GM13977 (cell line): ENCODE data around the gene CTAGE6.
A peak's percentile ranks its signal among the peaks of the same experiment; 100 is the strongest.
"Not testable (repeated sequence)": the region's sequence is repeated elsewhere in the genome, so short reads cannot be mapped to it uniquely, and the experiment has no call there.

ENCODE experiments used
- DNase-seq: peaks from one replicate; pipeline ENCODE4 v3.0.0; 2012; ENCODE audit warnings: low spot score
- in situ Hi-C: fragments of 300-500 bp; cut with MboI; formaldehyde crosslinking; loops from one replicate; pipeline ENCODE4 v1.12.0; 2022; ENCODE audit warnings: low sequenced_read_pairs, low pct_unique_long_range_greater_than_20kb, mixed read lengths, inconsistent platforms; ENCODE audit not compliant: unreplicated experiment
- TF ChIP-seq, protein P1 (sequence below): IDR thresholded peaks from 2 replicates; pipeline ENCODE4 v1.5.1; 2012; ENCODE audit warnings: mild to moderate bottlenecking, control low read depth; ENCODE audit not compliant: insufficient read depth; ENCODE audit errors: extremely low read depth, missing control alignments

CTAGE6 gene

GRCh38 chr7:143737037-143737819 is 20.3 kb downstream of the CTAGE6 start:
- DNase-seq = peak; percentile 55
- TF ChIP-seq, protein P1, sequence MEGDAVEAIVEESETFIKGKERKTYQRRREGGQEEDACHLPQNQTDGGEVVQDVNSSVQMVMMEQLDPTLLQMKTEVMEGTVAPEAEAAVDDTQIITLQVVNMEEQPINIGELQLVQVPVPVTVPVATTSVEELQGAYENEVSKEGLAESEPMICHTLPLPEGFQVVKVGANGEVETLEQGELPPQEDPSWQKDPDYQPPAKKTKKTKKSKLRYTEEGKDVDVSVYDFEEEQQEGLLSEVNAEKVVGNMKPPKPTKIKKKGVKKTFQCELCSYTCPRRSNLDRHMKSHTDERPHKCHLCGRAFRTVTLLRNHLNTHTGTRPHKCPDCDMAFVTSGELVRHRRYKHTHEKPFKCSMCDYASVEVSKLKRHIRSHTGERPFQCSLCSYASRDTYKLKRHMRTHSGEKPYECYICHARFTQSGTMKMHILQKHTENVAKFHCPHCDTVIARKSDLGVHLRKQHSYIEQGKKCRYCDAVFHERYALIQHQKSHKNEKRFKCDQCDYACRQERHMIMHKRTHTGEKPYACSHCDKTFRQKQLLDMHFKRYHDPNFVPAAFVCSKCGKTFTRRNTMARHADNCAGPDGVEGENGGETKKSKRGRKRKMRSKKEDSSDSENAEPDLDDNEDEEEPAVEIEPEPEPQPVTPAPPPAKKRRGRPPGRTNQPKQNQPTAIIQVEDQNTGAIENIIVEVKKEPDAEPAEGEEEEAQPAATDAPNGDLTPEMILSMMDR = peak; percentile 66
- in situ Hi-C loops = not testable (repeated sequence)

DNA sequence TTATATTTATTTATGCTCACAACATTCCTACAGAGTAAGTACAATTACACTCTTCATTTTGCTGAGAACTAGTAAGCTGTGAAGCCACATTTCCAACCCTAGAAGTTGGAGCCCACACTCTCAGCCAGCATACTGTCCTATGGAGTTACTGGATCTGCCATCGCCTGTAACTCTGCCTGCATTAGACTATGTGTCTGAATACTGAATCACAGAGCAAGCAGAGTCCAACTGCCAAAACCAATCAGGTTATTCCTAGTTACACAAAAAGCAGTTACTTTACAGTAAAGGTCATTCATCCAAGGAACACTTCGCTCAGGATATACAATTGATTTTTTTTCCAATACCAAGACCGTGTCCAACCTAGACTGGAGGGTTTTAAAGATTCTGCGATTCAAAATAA is 21.5 kb downstream of the CTAGE6 start:
- in situ Hi-C loops = no loop called here
- TF ChIP-seq, protein P1 = no peak
- no peak for DNase-seq

DNA sequence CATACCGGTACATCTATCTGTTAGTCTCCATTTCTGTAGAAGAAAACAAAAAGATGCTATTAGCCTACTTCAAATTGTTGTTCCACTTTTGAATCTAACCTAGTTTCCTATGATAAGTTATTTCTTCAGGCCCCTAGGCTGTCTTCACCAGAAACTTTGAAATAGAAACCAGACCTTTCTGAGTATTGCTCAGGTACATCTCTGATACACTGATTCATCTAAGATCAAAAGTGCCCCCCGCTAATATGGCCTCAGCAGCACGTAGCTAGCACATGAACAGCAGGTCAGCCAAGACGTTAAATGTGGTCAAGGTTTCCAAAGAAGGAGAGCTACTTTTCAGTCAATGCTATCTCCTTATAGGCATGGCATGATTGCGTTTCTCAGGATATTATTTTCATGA is 23.6 kb downstream of the CTAGE6 start:
- in situ Hi-C loops = no loop called here
- no peak for DNase-seq
- TF ChIP-seq, protein P1 = no peak

DNA sequence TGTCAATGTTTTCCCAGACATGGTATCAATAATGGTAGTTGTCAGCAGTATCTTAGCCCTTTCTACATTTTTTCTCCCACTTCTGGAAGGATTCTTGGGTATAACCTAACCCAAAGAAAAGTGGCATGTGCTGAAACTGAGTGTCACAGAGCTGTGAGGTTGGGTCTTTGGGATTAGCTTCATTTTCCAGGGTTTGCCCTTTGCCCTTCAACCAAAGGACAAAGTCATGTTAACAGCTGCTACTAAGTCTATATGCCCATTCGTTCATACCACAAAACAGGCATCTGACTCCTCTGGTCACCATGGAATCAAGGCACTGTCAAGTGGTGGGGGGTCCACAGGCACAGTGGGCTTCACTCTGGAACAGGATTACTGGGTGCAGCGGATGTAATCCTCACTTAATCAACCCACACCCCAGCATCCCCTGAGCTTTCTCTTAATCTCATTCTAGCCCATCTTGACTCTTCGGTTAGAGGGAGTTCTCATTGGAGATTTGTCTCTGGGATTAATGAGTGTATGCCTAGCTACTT is 29.1 kb downstream of the CTAGE6 start:
- no peak for DNase-seq
- TF ChIP-seq, protein P1 = no peak
- in situ Hi-C loops = no loop called here

- in situ Hi-C loops, DNase-seq: not testable (repeated sequence)
Measured at GRCh38 chr7:143727561-143727960, 29.9 kb downstream of the CTAGE6 start.

DNA sequence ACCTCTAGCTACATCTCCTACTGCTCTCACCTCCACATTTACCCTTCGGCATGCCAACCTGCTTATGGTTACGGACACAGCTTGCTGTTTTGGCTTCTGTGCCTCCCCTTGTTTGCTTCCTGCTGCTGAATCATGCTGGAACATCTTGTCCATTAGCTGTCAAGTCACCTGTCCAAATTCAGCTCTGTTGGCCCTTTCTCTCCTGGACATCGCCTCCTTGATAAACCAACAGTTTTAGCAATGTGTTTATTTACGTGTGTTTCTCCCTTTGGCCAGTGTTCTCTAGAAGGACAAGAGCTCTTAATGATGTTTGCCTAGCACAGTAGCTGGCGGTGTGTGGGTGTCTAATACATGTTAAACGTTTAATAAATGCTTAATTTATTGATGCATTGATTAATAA is 31.4 kb downstream of the CTAGE6 start:
- in situ Hi-C loops, DNase-seq: not testable (repeated sequence)

DNA sequence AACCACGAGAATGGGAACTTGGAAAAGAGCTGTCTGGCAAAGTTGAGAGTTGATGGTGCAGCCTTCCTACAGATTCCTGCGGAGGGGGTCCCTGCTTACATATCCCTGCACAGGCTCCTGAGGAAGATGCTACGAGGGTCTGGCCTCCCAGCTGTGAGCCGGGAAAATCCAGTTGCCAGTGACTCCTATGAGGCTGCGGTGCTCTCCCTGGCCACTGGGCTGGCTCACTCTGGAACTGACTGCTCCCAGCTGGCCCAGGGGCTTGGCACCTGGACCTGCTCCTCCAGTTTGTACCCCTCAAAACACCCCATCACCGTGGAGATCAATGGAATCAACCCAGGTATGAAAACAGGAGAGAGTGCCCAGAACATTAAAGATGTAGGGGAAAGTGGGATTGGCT is 37.2 kb downstream of the CTAGE6 start:
- in situ Hi-C loops, DNase-seq: not testable (repeated sequence)

GRCh38 chr7:143715543-143716193 is 41.8 kb downstream of the CTAGE6 start:
- DNase-seq, in situ Hi-C loops: not testable (repeated sequence)

- DNase-seq, in situ Hi-C loops: not testable (repeated sequence)
Measured at GRCh38 chr7:143714581-143715454, 42.7 kb downstream of the CTAGE6 start.

DNA sequence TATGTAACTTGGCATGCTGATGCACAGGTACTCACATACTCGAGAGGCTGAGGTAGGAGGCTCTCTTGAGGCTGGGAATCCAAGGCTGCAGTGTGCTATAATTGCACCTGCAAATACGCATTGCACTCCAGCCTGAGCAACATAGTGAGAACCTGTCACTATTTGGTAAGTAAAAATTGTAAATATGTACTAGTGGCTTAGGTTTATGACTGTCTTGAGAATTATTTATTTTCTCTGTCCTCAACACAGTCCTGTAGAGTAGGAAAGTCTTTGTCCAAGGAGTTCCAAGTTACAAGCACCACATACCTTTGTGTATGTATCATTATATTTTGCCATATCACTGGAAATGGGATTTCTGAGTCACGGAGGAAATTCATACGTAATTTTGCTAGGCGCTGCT is 45.1 kb downstream of the CTAGE6 start:
- in situ Hi-C loops, DNase-seq: not testable (repeated sequence)

GRCh38 chr7:143711727-143712324 is 45.7 kb downstream of the CTAGE6 start:
- in situ Hi-C loops, DNase-seq: not testable (repeated sequence)

DNA sequence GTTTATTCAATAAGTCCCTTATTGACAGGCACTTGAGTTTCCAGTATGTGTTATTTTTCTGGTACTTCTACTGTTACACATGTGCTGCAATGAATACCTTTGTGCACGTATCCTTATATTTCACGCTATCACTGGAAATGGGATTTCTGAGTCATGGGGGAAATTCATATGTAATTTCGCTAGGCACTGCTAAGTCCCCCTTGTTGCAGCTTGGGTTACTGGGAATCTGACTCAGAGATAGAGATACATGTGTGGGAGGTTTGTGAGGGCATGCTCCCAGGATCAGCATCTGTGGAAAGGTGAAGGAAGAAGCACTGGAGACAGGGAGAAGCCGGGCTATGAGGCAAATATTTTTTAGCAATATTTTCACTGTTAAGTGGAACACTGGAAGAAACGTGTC is 47.6 kb downstream of the CTAGE6 start:
- in situ Hi-C loops, DNase-seq: not testable (repeated sequence)
